Duodenal mucosa (tissue), 2 donors: ENCODE data around the gene BCAS3.
"Not testable (repeated sequence)": the region's sequence is repeated elsewhere in the genome, so short reads cannot be mapped to it uniquely, and the experiment has no call there.

Experiments used
- H3K27ac ChIP-seq: one replicate; pipeline ENCODE4 v1.7.0; 2013; ENCODE audit warnings: low read depth, low read length
- H3K27me3 ChIP-seq, 2 donors: one replicate each; pipeline ENCODE4 v1.7.0; 2013; ENCODE audit warnings: low read length in 2 of 2, control low read depth in 1 of 2; ENCODE audit not compliant: insufficient read depth in 2 of 2, control insufficient read depth in 1 of 2
- H3K36me3 ChIP-seq, 2 donors: one replicate each; pipeline ENCODE4 v1.7.0; 2013; ENCODE audit warnings: low read length in 2 of 2, control low read depth in 1 of 2; ENCODE audit not compliant: insufficient read depth in 2 of 2, control insufficient read depth in 1 of 2
- H3K4me1 ChIP-seq, 2 donors: one replicate each; pipeline ENCODE4 v1.7.0; 2013; ENCODE audit warnings: low read length in 2 of 2, control low read depth in 1 of 2; ENCODE audit not compliant: insufficient read depth in 2 of 2, control insufficient read depth in 1 of 2
- H3K4me3 ChIP-seq, 2 donors: one replicate each; pipeline ENCODE4 v1.7.0; 2013; ENCODE audit warnings: low read length in 2 of 2, low read depth in 1 of 2
- H3K9ac ChIP-seq, 2 donors: one replicate each; pipeline ENCODE4 v1.7.0; 2013; ENCODE audit warnings: low read length in 2 of 2, low read depth in 1 of 2
- H3K9me3 ChIP-seq, 2 donors: one replicate each; pipeline ENCODE4 v1.7.0; 2013; ENCODE audit warnings: low read length in 2 of 2, control low read depth in 1 of 2; ENCODE audit not compliant: control insufficient read depth in 1 of 2

BCAS3 gene

DNA sequence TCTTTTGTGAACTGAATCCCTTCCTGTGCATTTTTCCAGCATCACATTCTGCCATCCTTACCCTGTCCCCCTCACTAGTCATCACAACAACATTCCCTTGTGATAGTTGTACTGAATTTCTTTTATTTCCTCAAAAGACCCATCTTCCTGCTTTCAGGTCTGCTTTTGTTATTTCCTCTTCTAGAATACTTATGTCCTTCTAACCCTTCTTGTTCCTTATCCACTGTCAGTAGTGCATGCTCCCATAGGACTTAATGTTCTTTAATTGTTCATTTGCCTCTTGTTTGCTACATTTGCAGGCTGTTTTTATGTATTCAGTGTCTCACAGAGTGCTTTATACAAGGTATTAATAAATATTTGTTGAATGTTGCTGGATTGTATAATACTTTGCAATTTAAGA is 73.0 kb downstream of the BCAS3 start:
- no peaks in the 10 kb centered on the region for H3K4me1 ChIP-seq
- peaks cover 0 to 4% of the 10 kb centered on the region in 2 donors for H3K9me3 ChIP-seq
- H3K9ac ChIP-seq = no peak overlapping the region
- H3K36me3 ChIP-seq = no peaks in the 10 kb centered on the region
- H3K27ac ChIP-seq = no peak overlapping the region
- no peak overlapping the region for H3K4me3 ChIP-seq
- no peaks in the 10 kb centered on the region for H3K27me3 ChIP-seq

DNA sequence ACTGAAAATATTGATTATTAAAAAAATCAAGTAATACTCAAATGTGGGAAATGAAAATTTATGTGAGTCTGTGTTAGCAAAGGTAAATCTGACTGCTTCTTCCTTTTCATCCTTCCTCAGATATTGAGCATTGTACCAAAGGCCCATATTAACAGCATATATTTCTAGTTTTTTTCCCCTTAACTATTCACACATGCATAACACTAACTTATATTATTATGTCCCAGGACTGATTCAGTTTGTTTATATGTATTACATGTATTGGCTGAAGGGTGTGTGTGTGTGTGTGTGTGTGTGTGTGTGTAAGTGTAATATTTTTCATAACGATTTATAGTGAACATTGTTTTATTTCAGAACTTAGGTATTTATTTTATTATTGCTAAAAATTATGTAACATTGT is 74.2 kb downstream of the BCAS3 start:
- H3K4me3 ChIP-seq = no peak overlapping the region
- H3K36me3 ChIP-seq = no peaks in the 10 kb centered on the region
- no peaks in the 10 kb centered on the region for H3K27me3 ChIP-seq

DNA sequence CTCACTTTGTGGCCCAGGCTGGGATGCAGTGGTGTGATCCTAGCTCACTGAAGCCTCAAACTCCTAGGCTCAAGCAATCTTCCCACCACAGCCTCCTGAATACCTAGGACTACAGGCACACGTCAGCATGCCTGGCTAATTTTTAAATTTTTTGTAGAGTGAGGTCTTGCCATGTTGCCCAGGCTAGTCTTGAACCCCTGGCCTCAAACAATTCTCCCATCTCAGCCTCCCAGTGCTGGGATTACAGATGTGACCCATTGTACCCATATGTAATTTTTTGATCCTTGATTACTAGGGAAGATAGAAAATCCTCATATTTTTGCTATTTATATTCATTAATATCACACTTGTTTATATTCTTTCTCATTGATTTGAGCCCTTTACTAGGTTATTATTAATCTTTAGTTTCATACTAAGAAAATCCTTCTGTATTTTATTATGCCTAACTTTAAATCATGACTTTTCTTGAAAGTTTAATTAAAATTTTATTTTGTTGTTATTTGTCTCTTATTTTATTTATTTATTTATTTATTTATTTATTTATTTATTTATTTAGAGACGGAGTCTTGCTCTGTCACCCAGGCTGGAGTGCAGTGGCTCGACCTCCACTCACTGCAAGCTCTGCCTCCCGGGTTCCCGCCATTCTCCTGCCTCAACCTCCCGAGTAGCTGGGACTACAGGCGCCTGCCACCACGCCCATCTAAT is 75.4 kb downstream of the BCAS3 start:
- Histone ChIP-seq H3K36me3 (no peaks in the 10 kb centered on the region), H3K27ac (no peak overlapping the region), H3K27me3 (no peaks in the 10 kb centered on the region), H3K9me3 (peaks cover 0 to 4% of the 10 kb centered on the region in 2 donors), H3K4me3 (no peak overlapping the region), H3K9ac (no peak overlapping the region), H3K4me1 (no peaks in the 10 kb centered on the region)

More for the DNA sequence above, 74.2 kb downstream of the BCAS3 start:
- peaks cover 0 to 4% of the 10 kb centered on the region in 2 donors for H3K9me3 ChIP-seq
- H3K9ac ChIP-seq = no peak overlapping the region
- H3K4me1 ChIP-seq = no peaks in the 10 kb centered on the region
- H3K27ac ChIP-seq = no peak overlapping the region

DNA sequence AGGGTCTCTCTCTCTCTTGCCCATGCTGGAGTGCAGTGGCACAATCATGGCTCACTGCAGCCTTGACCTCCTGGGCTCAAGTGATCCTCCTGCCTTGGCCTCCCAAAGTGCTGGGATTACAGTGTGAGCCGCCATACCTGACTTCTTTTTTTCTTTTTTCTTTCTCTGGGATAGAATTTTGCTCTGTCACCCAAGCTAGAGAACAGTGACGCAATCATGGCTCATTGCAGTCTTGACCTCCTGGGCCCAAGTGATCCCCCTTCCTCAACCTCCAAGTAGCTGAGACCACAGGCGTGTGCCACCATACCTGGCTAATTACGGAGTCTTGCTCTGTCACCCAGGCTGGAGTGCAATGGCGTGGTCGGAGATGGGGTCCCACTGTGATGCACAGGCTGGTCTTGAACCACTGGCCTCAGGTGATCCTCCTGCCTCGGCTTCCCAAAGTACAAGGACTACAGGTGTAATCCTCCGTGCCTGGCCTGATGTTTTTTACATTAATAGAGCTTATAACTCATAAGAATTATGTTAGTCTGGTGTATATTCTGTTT is 76.5 kb downstream of the BCAS3 start:
- no peak overlapping the region for H3K4me3 ChIP-seq
- H3K4me1 ChIP-seq = no peaks in the 10 kb centered on the region
- no peak overlapping the region for H3K9ac ChIP-seq
- H3K27ac ChIP-seq = no peak overlapping the region
- peaks cover 0 to 4% of the 10 kb centered on the region in 2 donors for H3K9me3 ChIP-seq
- H3K27me3 ChIP-seq = no peaks in the 10 kb centered on the region
- no peaks in the 10 kb centered on the region for H3K36me3 ChIP-seq

DNA sequence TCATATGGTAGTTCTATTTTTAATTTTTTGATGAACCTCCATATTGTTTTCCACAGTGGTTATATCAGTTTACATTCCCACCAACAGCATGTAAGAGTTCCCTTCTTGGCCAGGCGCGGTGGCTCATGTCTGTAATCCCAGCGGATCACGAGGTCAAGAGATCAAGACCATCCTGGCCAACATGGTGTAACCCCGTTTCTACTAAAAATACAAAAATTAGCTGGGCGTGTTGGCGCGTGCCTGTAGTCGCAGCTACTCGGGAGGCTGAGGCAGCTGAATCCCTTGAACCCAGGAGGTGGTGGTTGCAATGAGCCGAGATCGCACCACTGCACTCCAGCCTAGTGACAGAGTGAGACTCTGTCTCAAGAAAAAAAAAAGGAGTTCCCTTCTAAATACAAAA is 79.1 kb downstream of the BCAS3 start:
- H3K9me3 ChIP-seq, H3K27ac ChIP-seq, H3K27me3 ChIP-seq, H3K36me3 ChIP-seq, H3K4me1 ChIP-seq, H3K9ac ChIP-seq, H3K4me3 ChIP-seq: not testable (repeated sequence)

DNA sequence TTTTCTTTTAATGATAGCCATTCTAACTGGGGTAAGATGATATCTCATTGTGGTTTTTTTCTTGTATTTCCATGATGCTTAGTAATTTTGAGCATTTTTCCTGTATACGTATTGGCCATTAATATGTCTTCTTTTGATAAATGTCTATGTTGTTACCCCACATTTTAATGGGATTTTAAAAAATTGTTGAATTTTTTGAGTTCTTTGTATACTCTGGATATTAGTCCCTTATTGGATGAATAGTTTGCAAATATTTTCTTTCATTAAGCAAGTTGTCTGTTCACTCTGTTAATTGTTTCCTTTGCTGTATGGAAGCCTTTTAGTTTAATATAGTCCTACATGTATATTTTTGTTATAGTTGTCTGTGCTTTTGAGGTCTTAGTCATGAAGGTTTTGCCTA is 79.8 kb downstream of the BCAS3 start:
- Histone ChIP-seq H3K27me3 (no peaks in the 10 kb centered on the region), H3K27ac (no peak overlapping the region), H3K36me3 (no peaks in the 10 kb centered on the region), H3K9ac (no peak overlapping the region), H3K4me3 (no peak overlapping the region), H3K9me3 (peaks cover 0 to 7% of the 10 kb centered on the region in 2 donors), H3K4me1 (no peaks in the 10 kb centered on the region)

DNA sequence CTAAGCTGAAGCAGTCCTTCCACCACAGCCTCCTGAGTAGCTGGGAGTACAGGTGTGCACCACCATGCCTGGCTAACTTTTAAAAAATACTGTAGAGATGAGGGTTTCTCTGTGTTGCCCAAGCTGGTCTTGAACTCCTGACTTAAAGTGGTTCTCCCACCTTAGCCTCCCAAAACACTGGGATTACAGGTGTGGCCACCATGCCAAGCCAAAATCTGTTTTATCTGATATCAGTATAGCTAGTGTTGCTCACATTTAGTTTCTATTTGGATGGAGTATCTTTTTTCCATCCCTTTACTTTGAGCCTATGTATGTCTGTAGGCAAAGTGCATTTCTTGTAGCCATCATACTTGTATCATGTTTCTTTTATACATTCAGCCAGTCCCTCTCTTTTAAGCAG is 82.1 kb downstream of the BCAS3 start:
- no peak overlapping the region for H3K27ac ChIP-seq
- no peak overlapping the region for H3K9ac ChIP-seq
- H3K9me3 ChIP-seq = peaks cover 0 to 7% of the 10 kb centered on the region in 2 donors
- H3K36me3 ChIP-seq = no peaks in the 10 kb centered on the region
- no peak overlapping the region for H3K4me3 ChIP-seq
- H3K27me3 ChIP-seq = no peaks in the 10 kb centered on the region
- no peaks in the 10 kb centered on the region for H3K4me1 ChIP-seq

DNA sequence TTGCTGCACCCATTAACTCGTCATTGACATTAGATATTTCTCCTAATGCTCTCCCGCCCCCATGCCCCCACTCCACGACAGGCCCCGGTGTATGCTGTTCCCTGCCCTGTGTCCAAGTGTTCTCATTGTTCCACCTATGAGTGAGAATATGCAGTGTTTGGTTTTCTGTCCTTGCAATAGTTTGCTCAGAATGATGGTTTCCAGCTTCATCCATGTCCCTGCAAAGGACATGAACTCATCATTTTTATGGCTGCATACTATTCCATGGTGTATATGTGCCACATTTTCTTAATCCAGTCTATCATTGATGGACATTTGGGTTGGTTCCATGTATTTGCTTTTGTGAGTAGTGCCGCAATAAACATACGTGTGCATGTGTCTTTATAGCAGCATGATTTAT is 83.7 kb downstream of the BCAS3 start:
- H3K9me3 ChIP-seq, H3K27ac ChIP-seq, H3K4me1 ChIP-seq, H3K9ac ChIP-seq, H3K27me3 ChIP-seq, H3K36me3 ChIP-seq, H3K4me3 ChIP-seq: not testable (repeated sequence)

DNA sequence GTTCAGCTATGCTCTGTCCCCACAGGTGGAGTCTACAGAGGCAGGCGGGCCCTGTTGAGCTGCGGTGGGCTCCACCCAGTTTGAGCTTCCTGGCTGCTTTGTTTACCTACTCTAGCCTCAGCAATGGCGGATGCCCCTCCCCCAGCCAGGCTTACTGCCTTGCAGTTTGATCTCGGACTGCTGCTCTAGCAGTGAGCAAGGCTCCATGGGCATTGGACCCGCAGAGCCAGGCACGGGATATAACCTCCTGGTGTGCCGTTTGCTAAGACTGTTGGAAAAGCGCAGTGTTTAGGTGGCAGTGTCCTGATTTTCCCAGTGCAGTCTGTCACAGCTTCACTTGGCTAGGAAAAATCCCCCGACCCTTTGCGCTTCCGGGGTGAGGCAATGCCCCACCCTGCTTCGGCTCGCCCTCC is 89.1 kb downstream of the BCAS3 start:
- Histone ChIP-seq H3K27me3 (no peaks in the 10 kb centered on the region), H3K4me3 (no peak overlapping the region), H3K9ac (no peak overlapping the region), H3K4me1 (no peaks in the 10 kb centered on the region), H3K9me3 (peaks cover 0 to 2% of the 10 kb centered on the region in 2 donors), H3K36me3 (no peaks in the 10 kb centered on the region), H3K27ac (no peak overlapping the region)

DNA sequence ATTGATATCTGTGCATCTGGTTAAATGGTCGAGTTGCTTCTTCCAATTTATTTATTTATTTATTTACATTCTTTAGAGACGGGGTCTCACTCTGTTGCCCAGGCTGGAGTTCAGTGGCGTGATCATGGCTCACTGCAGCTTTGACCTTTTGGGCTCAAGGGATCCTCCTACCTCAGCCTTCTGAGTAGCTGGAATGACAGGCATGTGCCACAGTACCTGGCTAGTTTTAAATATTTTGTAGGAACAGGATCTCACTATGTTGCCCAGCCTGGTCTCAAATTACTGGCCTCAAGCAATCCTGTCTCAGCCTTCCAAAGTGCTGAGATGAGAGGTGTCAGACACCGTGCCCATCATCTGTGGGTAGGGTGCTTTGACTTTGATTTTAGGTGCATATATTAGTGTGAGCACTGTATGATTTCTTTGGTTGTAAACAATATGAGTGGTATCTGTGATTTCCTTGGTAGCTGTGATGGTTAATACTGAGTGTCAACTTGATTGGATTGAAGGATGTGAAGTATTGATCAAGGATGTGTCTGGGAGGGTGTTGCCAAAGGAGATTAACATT is 90.2 kb downstream of the BCAS3 start:
- Histone ChIP-seq H3K9me3 (peaks cover 0 to 2% of the 10 kb centered on the region in 2 donors), H3K9ac (no peak overlapping the region), H3K4me3 (no peak overlapping the region), H3K27ac (no peak overlapping the region), H3K36me3 (no peaks in the 10 kb centered on the region), H3K4me1 (no peaks in the 10 kb centered on the region), H3K27me3 (no peaks in the 10 kb centered on the region)
